Common myeloid progenitor, CD34-positive (primary cell): ENCODE measurements around the gene GPAM.
A peak's percentile ranks its signal among the peaks of the same experiment; 100 is the strongest.

ENCODE experiments used
- CTCF ChIA-PET: fragments of 350-600 bp; sonication (Branson Sonifier 250); formaldehyde crosslinking; loops from one replicate; lab custom pipeline; 2021; ENCODE audit warnings: antibody characterized with exemption; lab: Charles Lee
- POLR2A ChIA-PET: fragments of 350-600 bp; sonication (Branson Sonifier 250); formaldehyde crosslinking; loops from one replicate; lab custom pipeline; 2021; ENCODE audit warnings: antibody characterized with exemption; lab: Charles Lee
- DNase-seq, 3 donors: peaks; one replicate each; pipeline versions ENCODE4 v3.0.0 to v3.0.0-alpha.2; 2013
- H3K27ac ChIP-seq, 2 experiments: 1 replicate in 1 of 2; 2 replicates in 1 of 2; pipeline ENCODE4 v1.7.0; 2013; ENCODE audit warnings: inconsistent platforms in 2 of 2, low read length in 2 of 2, mild to moderate bottlenecking in 2 of 2, low read depth in 1 of 2, moderate library complexity in 1 of 2; ENCODE audit not compliant: severe bottlenecking in 2 of 2, insufficient read depth in 1 of 2, poor library complexity in 1 of 2
- H3K27me3 ChIP-seq, 5 experiments: replicated peaks in 2 of 5; 1 replicate in 3 of 5; 2 replicates in 2 of 5; pipeline versions ENCODE4 v1.6.1 to v1.7.0; 2013; ENCODE audit warnings: low read length in 4 of 5, mild to moderate bottlenecking in 2 of 5, moderate library complexity in 2 of 5, inconsistent platforms in 1 of 5; ENCODE audit not compliant: insufficient read depth in 5 of 5, control insufficient read depth in 4 of 5
- H3K36me3 ChIP-seq, 4 experiments: 1 replicate in 2 of 4; 2 replicates in 2 of 4; pipeline versions ENCODE4 v1.6.1 to v1.7.0; 2013; ENCODE audit warnings: low read length in 3 of 4, control low read depth in 1 of 4, mild to moderate bottlenecking in 1 of 4; ENCODE audit not compliant: control insufficient read depth in 4 of 4, insufficient read depth in 4 of 4
- H3K4me1 ChIP-seq, 4 experiments: 1 replicate in 3 of 4; 2 replicates in 1 of 4; pipeline versions ENCODE4 v1.6.1 to v1.7.1; 2013; ENCODE audit warnings: low read length in 3 of 4, mild to moderate bottlenecking in 3 of 4, control low read depth in 1 of 4, inconsistent platforms in 1 of 4, moderate library complexity in 1 of 4; ENCODE audit not compliant: control insufficient read depth in 4 of 4, insufficient read depth in 4 of 4; ENCODE audit errors: control extremely low read depth in 1 of 4
- H3K4me3 ChIP-seq, 7 experiments: 1 replicate in 4 of 7; 2 replicates in 3 of 7; pipeline versions ENCODE4 v1.5.1 to v1.7.0; 2013; ENCODE audit warnings: mild to moderate bottlenecking in 7 of 7, low read length in 6 of 7, moderate library complexity in 6 of 7, inconsistent platforms in 2 of 7, low read depth in 2 of 7, control low read depth in 1 of 7; ENCODE audit not compliant: insufficient read depth in 4 of 7, control insufficient read depth in 1 of 7; ENCODE audit errors: extremely low read depth in 1 of 7
- H3K9me3 ChIP-seq, 5 experiments: 1 replicate in 4 of 5; 2 replicates in 1 of 5; pipeline versions ENCODE4 v1.6.1 to v1.7.1; 2013; ENCODE audit warnings: low read length in 4 of 5, mild to moderate bottlenecking in 2 of 5, inconsistent platforms in 1 of 5, low read depth in 1 of 5, moderate library complexity in 1 of 5; ENCODE audit not compliant: control insufficient read depth in 4 of 5, insufficient read depth in 2 of 5; ENCODE audit errors: control extremely low read depth in 1 of 5
- WGBS: methylation state at CpG from one replicate; pipeline ENCODE4 v1.1.5; 2013; ENCODE audit not compliant: insufficient coverage; 5-methylcytosine and 5-hydroxymethylcytosine counted together

The GPAM gene

DNA sequence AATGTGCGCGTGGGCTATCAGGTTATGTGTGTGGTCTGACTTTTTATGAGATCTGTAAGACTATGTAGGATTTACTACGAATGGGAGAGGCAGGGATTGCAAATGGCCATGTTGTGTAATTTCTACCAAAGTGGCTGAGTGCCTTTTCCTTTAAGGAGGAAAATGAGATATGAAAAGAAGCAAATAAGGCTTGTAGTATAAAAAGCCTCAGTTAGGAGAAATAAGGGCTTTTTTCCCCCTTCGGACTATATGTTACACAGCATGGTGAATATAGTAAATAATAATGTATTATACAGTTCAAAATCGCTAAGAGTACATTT, 447 bp upstream of the GPAM start:
- 22% methylated on average over 1 of the region's 5 CpGs for WGBS
- H3K27me3 ChIP-seq = no peaks in the 10 kb centered on the region
- CTCF ChIA-PET = interaction anchor here (1.7 to 2.4 kb wide), 2 partner anchors 15 to 47 kb away, joined by 5 to 7 read pairs; no protein-coding TSS in a partner anchor

DNA sequence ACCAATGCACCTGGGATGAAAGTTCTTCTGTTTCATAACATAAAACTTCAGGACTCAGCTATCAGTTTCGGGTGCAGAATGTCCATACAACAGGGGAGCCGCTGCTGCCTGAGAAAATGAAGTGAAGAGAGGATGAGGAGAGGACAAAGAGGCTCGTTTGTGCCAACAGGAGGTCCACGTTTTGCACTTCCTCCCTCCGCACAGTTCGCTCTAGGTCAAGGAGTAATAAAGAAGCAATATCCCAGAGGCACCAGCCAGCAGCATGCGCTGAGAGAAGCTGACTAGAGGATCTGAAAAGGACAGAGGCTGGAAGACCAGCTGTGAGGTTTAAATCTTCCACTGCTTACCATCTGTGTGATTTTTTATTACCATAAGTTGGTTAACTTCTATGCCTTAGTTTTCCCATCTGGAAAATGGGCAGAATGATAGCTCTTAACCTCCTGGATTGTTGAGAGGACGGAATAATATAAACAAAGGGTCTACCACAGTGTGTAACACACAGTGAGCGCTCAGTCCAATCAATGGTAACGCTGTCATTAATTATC, 709 bp downstream of the GPAM start:
- 48% methylated on average over 10 of the region's 10 CpGs for WGBS
- DNase-seq = no peak
- H3K9me3 ChIP-seq = peaks cover 0 to 4% (median 0%) of the 10 kb centered on the region in 5 experiments
- H3K27me3 ChIP-seq = no peaks in the 10 kb centered on the region
- H3K36me3 ChIP-seq = peaks cover 0 to 14% (median 6%) of the 10 kb centered on the region in 4 experiments
- POLR2A ChIA-PET = no interaction called here
- peak overlapping the region; percentile 81 to 87 for H3K27ac ChIP-seq
- H3K4me3 ChIP-seq = peak overlapping the region; percentile 81 to 98 (median 97)
- H3K4me1 ChIP-seq = peaks cover 4 to 19% (median 8%) of the 10 kb centered on the region in 4 experiments
- CTCF ChIA-PET = interaction anchor here (0.6 to 2.4 kb wide), 4 partner anchors 30 to 158 kb away, joined by 3 to 7 read pairs (median 4); no protein-coding TSS in a partner anchor

More for the DNA sequence above, 447 bp upstream of the GPAM start:
- DNase-seq = no peak
- peaks cover 4 to 19% (median 8%) of the 10 kb centered on the region in 4 experiments for H3K4me1 ChIP-seq
- H3K4me3 ChIP-seq = peak overlapping the region; percentile 81 to 98 (median 97)
- H3K9me3 ChIP-seq = peaks cover 0 to 4% (median 0%) of the 10 kb centered on the region in 5 experiments
- POLR2A ChIA-PET = no interaction called here
- H3K27ac ChIP-seq = peak overlapping the region; percentile 81 to 87
- peaks cover 0 to 11% (median 3%) of the 10 kb centered on the region in 4 experiments for H3K36me3 ChIP-seq

DNA sequence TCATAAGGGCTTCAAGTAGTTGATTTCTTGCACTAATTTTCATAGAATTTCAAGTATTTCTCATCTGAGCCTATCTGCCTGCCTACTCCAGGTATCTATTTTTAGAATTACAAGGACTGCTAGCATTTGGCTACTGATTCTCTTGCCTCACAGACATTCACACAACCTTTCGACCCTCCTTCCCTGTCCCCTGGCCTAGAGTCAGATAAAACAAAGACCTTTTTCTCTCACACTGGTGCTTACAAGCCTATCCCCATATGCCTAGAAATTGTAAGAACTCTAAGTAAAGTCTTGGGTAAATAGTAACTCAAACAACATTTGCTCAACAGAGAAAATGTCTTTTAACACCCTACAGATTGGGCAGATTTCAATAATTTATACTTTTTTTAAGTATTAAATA, 6.3 kb downstream of the GPAM start:
- no peak for DNase-seq
- Histone ChIP-seq H3K27me3 (no peaks in the 10 kb centered on the region), H3K9me3 (no peaks in the 10 kb centered on the region), H3K36me3 (peaks cover 10 to 48% (median 22%) of the 10 kb centered on the region in 4 experiments), H3K27ac (peak overlapping the region in 1 of 2 experiments; percentile 18), H3K4me3 (no peak overlapping the region), H3K4me1 (no peaks in the 10 kb centered on the region)
- ChIA-PET POLR2A (no interaction called here), CTCF (no interaction called here)
- WGBS = 100% methylated on average over 1 of the region's 1 CpG

- Histone ChIP-seq H3K36me3 (peaks cover 10 to 51% (median 23%) of the 10 kb centered on the region in 4 experiments), H3K9me3 (no peaks in the 10 kb centered on the region), H3K4me3 (no peak overlapping the region), H3K4me1 (no peaks in the 10 kb centered on the region), H3K27ac (no peak overlapping the region), H3K27me3 (no peaks in the 10 kb centered on the region)
- ChIA-PET POLR2A (no interaction called here), CTCF (no interaction called here)
- no CpG with 5 or more reads among the region's 3 CpGs for WGBS
- no peak for DNase-seq
Measured at GRCh38 chr10:112176543-112176942, 7.0 kb downstream of the GPAM start.

- Histone ChIP-seq H3K4me3 (no peak overlapping the region), H3K4me1 (no peaks in the 10 kb centered on the region), H3K27me3 (no peaks in the 10 kb centered on the region), H3K36me3 (peaks cover 14 to 56% (median 28%) of the 10 kb centered on the region in 4 experiments), H3K27ac (no peak overlapping the region), H3K9me3 (no peaks in the 10 kb centered on the region)
- 96% methylated on average over 6 of the region's 8 CpGs for WGBS
- CTCF ChIA-PET = interaction anchor here (1.3 kb wide), 1 partner anchor 38 kb away, joined by 4 read pairs; no protein-coding TSS in a partner anchor
- no peak for DNase-seq
- POLR2A ChIA-PET = interaction anchor here (0.6 kb wide), 1 partner anchor 362 kb away, joined by 4 read pairs; no protein-coding TSS in a partner anchor
Measured at GRCh38 chr10:112175409-112175808, 8.2 kb downstream of the GPAM start.

- WGBS = no CpG with 5 or more reads among the region's 4 CpGs
- Histone ChIP-seq H3K27me3 (no peaks in the 10 kb centered on the region), H3K4me3 (no peak overlapping the region), H3K36me3 (peaks cover 12 to 58% (median 31%) of the 10 kb centered on the region in 4 experiments), H3K4me1 (no peaks in the 10 kb centered on the region), H3K9me3 (no peaks in the 10 kb centered on the region), H3K27ac (no peak overlapping the region)
- DNase-seq = no peak
- ChIA-PET POLR2A (no interaction called here), CTCF (interaction anchor here (0.7 to 1.4 kb wide), 3 partner anchors 12 to 36 kb away, joined by 3 to 4 read pairs (median 3); no protein-coding TSS in a partner anchor)
Measured at GRCh38 chr10:112173206-112173605, 10.4 kb downstream of the GPAM start.

DNA sequence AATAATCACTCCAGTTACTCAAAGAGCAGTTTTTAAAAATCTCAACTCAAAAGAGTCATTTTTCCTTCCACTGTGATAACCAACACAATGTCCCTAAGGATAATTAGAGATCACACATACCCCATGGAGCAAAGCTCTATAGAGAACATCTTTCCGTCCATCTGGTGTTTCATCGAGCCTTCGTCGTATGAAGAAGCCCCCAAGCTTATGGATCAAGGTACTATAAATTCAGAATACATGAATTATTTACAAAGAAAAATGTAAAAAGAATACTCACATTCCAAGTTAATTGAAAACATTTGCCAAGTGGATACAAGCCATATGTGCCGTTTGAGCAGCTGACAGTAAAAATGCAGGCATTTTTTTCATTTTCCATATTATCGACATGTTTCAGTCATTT, 14.8 kb downstream of the GPAM start:
- Histone ChIP-seq H3K9me3 (no peaks in the 10 kb centered on the region), H3K27me3 (no peaks in the 10 kb centered on the region), H3K36me3 (peaks cover 18 to 56% (median 37%) of the 10 kb centered on the region in 4 experiments), H3K4me3 (no peak overlapping the region), H3K4me1 (no peaks in the 10 kb centered on the region), H3K27ac (no peak overlapping the region)
- ChIA-PET POLR2A (no interaction called here), CTCF (interaction anchor here (1.1 to 2.0 kb wide), 3 partner anchors 9 to 31 kb away, joined by 3 to 7 read pairs (median 3); no protein-coding TSS in a partner anchor)
- DNase-seq = no peak
- 83% methylated on average over 1 of the region's 6 CpGs for WGBS
